Embryonic facial prominence (tissue), 1 donor: ENCODE data around the gene SLC29A4.
A peak's percentile ranks its signal among the peaks of the same experiment; 100 is the strongest.
"Not testable (repeated sequence)": the region's sequence is repeated elsewhere in the genome, so short reads cannot be mapped to it uniquely, and the experiment has no call there.

ENCODE experiments used
- DNase-seq: peaks from one replicate; pipeline ENCODE4 v3.0.0-alpha.2; 2016; ENCODE audit errors: extremely low spot score

The SLC29A4 gene

GRCh38 chr7:5282543-5283316 is at the start of gene SLC29A4:
SLC29A4 (plus strand) TSS chr7:5282943; CDS start chr7:5287817, 4,874 bp downstream.
- peak; percentile 12 for DNase-seq

GRCh38 chr7:5234852-5235831 is 47.6 kb upstream of the SLC29A4 start:
- no peak for DNase-seq

- no peak for DNase-seq
Measured at GRCh38 chr7:5237286-5237685, 45.5 kb upstream of the SLC29A4 start.

GRCh38 chr7:5238500-5238899 is 44.2 kb upstream of the SLC29A4 start:
- DNase-seq = no peak

- no peak for DNase-seq
Measured at GRCh38 chr7:5243261-5243660, 39.5 kb upstream of the SLC29A4 start.

- DNase-seq = no peak
Measured at GRCh38 chr7:5248201-5248885, 34.4 kb upstream of the SLC29A4 start.

GRCh38 chr7:5250787-5251186 is 32.0 kb upstream of the SLC29A4 start:
- DNase-seq = not testable (repeated sequence)

- not testable (repeated sequence) for DNase-seq
Measured at GRCh38 chr7:5253529-5253928, 29.2 kb upstream of the SLC29A4 start.

- not testable (repeated sequence) for DNase-seq
Measured at GRCh38 chr7:5254371-5254770, 28.4 kb upstream of the SLC29A4 start.

- no peak for DNase-seq
Measured at GRCh38 chr7:5255832-5256231, 26.9 kb upstream of the SLC29A4 start.

GRCh38 chr7:5260530-5261068 is 22.1 kb upstream of the SLC29A4 start:
- DNase-seq = not testable (repeated sequence)

GRCh38 chr7:5263066-5263465 is 19.7 kb upstream of the SLC29A4 start:
- not testable (repeated sequence) for DNase-seq

- DNase-seq = no peak
Measured at GRCh38 chr7:5265320-5266190, 17.2 kb upstream of the SLC29A4 start.

- no peak for DNase-seq
Measured at GRCh38 chr7:5266191-5267028, 16.3 kb upstream of the SLC29A4 start.

GRCh38 chr7:5267829-5268228 is 14.9 kb upstream of the SLC29A4 start:
- DNase-seq = not testable (repeated sequence)

- not testable (repeated sequence) for DNase-seq
Measured at GRCh38 chr7:5269992-5270657, 12.6 kb upstream of the SLC29A4 start.

- no peak for DNase-seq
Measured at GRCh38 chr7:5270788-5271187, 12.0 kb upstream of the SLC29A4 start.

- not testable (repeated sequence) for DNase-seq
Measured at GRCh38 chr7:5273831-5274405, 8.8 kb upstream of the SLC29A4 start.

- no peak for DNase-seq
Measured at GRCh38 chr7:5274441-5274840, 8.3 kb upstream of the SLC29A4 start.
